T-cell (primary cell): Measurements from ENCODE around the gene SLC22A23. TPM values are rescaled to one million over a fixed set of nuclear protein-coding genes. Genes with fewer than 3 reads are reported as not detected.

Experiments used
- ATAC-seq, 4 experiments: fragments of 200-7000 bp in 3 of 4; fragments of 150-1000 bp in 1 of 4; cut with Tn5 transposase; replicated peaks in 1 of 4; 1 replicate in 3 of 4; 2 replicates in 1 of 4; pipeline ENCODE4 v1.10.0; 2021; ENCODE audit warnings: moderate library complexity in 3 of 4, mild to moderate bottlenecking in 2 of 4, moderate number of reproducible peaks in 1 of 4
- CTCF ChIA-PET, 2 donors: fragments of 300-600 bp; sonication (Branson Sonifier 250); formaldehyde crosslinking; loops; one replicate each; lab custom pipeline; 2022; ENCODE audit warnings: antibody characterized with exemption in 2 of 2; lab: Charles Lee
- POLR2A ChIA-PET, 2 donors: fragments of 300-600 bp; sonication (Branson Sonifier 250); formaldehyde crosslinking; loops; one replicate each; lab custom pipeline; 2022; ENCODE audit warnings: antibody characterized with exemption in 2 of 2; lab: Charles Lee
- DNase-seq, 35 experiments: peaks; one replicate each; pipeline versions ENCODE4 v3.0.0 to v3.0.0-alpha.2; 2013 to 2023
- H3K27ac ChIP-seq: one replicate; pipeline ENCODE4 v1.5.1; 2013; ENCODE audit warnings: low read length
- H3K27me3 ChIP-seq, 2 experiments: replicated peaks in 1 of 2; 1 replicate in 1 of 2; 2 replicates in 1 of 2; pipeline versions ENCODE4 v1.6.1 to v1.7.0; 2013; ENCODE audit warnings: low read length in 1 of 2, mixed read lengths in 1 of 2; ENCODE audit not compliant: control insufficient read depth in 2 of 2, insufficient read depth in 2 of 2; ENCODE audit errors: extremely low read depth in 1 of 2
- H3K36me3 ChIP-seq, 2 donors: 1 replicate in 1 of 2; 2 replicates in 1 of 2; pipeline versions ENCODE4 v1.6.1 to v1.7.0; 2013; ENCODE audit warnings: low read length in 1 of 2; ENCODE audit not compliant: control insufficient read depth in 2 of 2, insufficient read depth in 1 of 2; ENCODE audit errors: extremely low read depth in 1 of 2
- H3K4me1 ChIP-seq, 2 experiments: 1 replicate in 1 of 2; 2 replicates in 1 of 2; pipeline versions ENCODE4 v1.6.1 to v1.7.0; 2013; ENCODE audit warnings: low read length in 2 of 2, mixed read lengths in 1 of 2; ENCODE audit not compliant: insufficient read depth in 2 of 2, control insufficient read depth in 1 of 2; ENCODE audit errors: extremely low read depth in 1 of 2
- H3K4me3 ChIP-seq, 2 donors: 1 replicate in 1 of 2; 2 replicates in 1 of 2; pipeline versions ENCODE4 v1.5.1 to v1.7.0; 2013; ENCODE audit warnings: mild to moderate bottlenecking in 2 of 2, low read length in 1 of 2, moderate library complexity in 1 of 2; ENCODE audit not compliant: control insufficient read depth in 1 of 2; ENCODE audit errors: extremely low read depth in 1 of 2
- H3K9me3 ChIP-seq: 2 replicates; pipeline ENCODE4 v1.7.0; 2013
- H3K27ac Mint-ChIP-seq, 2 donors: one replicate each; pipeline ENCODE4 v1.8.0; 2020 to 2021; ENCODE audit warnings: mild to moderate bottlenecking in 2 of 2, mixed read lengths in 2 of 2
- H3K27me3 Mint-ChIP-seq, 2 donors: one replicate each; pipeline ENCODE4 v1.8.0; 2021 to 2022; ENCODE audit warnings: mixed read lengths in 2 of 2
- H3K36me3 Mint-ChIP-seq: one replicate; pipeline ENCODE4 v1.8.0; 2021; ENCODE audit warnings: mixed read lengths
- H3K4me1 Mint-ChIP-seq, 3 donors: one replicate each; pipeline ENCODE4 v1.8.0; 2020 to 2022; ENCODE audit warnings: mixed read lengths in 3 of 3, mild to moderate bottlenecking in 1 of 3
- H3K4me3 Mint-ChIP-seq, 3 donors: one replicate each; pipeline ENCODE4 v1.8.0; 2020 to 2022; ENCODE audit warnings: mild to moderate bottlenecking in 3 of 3, mixed read lengths in 3 of 3, moderate library complexity in 3 of 3
- H3K9me3 Mint-ChIP-seq, 3 donors: one replicate each; pipeline ENCODE4 v1.8.0; 2020 to 2022; ENCODE audit warnings: mixed read lengths in 3 of 3
- WGBS: methylation state at CpG from one replicate; pipeline ENCODE4 v1.1.5; 2013; ENCODE audit warnings: missing lambda C conversion rate; ENCODE audit not compliant: insufficient coverage; 5-methylcytosine and 5-hydroxymethylcytosine counted together
- total RNA-seq, 35 experiments: library from RNA in 6 of 35; stranded (reverse) in 6 of 35; fragments of 120-200 nt in 1 of 35; gene quantifications; one replicate each; pipeline versions ENCODE4 v1.2.1 to v1.2.4 and lab custom pipeline; 2013 to 2026

The SLC22A23 gene
- total RNA-seq, 5 donors from 2014 or later (not counting 1 experiment from before 2014, with no cell fraction given), result 6.2 to 14.8 (median 12.1) TPM

DNA sequence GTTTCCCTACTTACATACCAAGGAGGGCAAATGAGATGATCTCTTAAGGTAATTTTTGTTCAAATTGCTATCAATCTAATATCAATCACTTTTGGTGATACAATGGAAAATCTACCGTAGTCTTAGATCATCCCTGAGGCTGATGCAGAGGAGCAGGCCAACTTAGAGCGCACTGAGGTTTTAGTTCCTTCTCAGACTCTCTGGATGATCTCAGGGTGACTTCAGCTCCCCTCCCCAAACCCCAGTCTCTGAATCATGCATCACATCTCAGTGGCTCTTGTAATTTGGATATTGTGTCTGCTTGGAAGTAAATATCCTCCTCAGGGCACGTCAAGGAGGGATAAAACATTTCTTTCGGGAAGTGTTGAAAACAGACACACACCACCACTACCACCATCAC, 235.3 kb downstream of the SLC22A23 start:
- DNase-seq (no peak), ATAC-seq (no peak)
- no peak overlapping the region for H3K4me3 Mint-ChIP-seq
- peaks cover 0 to 2% of the 10 kb centered on the region in 2 experiments for H3K4me1 ChIP-seq
- POLR2A ChIA-PET, result no interaction called here
- CTCF ChIA-PET, result no interaction called here
- H3K4me3 ChIP-seq, result no peak overlapping the region
- peaks cover 41 to 45% of the 10 kb centered on the region in 2 donors for H3K27me3 Mint-ChIP-seq
- no peaks in the 10 kb centered on the region for H3K9me3 ChIP-seq
- peaks cover 0 to 7% (median 2%) of the 10 kb centered on the region in 3 donors for H3K4me1 Mint-ChIP-seq
- H3K27me3 ChIP-seq, result peaks cover 17 to 22% of the 10 kb centered on the region in 2 experiments
- H3K27ac Mint-ChIP-seq, result no peak overlapping the region
- no peaks in the 10 kb centered on the region for H3K36me3 ChIP-seq
- WGBS, result 100% methylated on average over 1 of the region's 4 CpGs
- H3K27ac ChIP-seq, result no peak overlapping the region
- H3K36me3 Mint-ChIP-seq, result no peaks in the 10 kb centered on the region
- H3K9me3 Mint-ChIP-seq, result peaks cover 0 to 8% (median 0%) of the 10 kb centered on the region in 3 donors

DNA sequence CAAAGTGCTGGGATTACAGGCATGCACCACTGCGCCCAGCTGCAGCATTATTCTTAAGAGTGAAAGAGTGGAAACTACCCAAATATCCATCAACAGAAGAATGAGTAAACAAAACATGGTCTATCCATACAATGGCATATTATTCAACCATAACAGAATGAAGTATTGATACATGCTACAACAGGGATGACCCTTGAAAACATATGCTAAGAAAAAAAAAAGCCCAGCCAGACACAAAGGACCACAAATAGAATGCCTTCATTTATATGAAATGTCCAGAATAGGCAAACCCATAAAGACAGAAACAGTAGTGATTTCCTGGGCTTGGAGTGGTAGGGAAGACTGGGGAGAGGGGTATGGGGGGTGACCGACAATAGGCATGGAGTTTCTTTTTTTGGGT, 236.5 kb downstream of the SLC22A23 start:
- Mint-ChIP-seq H3K4me3 (no peak overlapping the region), H3K9me3 (peaks cover 0 to 8% (median 0%) of the 10 kb centered on the region in 3 donors), H3K27ac (no peak overlapping the region), H3K36me3 (no peaks in the 10 kb centered on the region), H3K4me1 (no peaks in the 10 kb centered on the region), H3K27me3 (peaks cover 40 to 51% of the 10 kb centered on the region in 2 donors)
- Histone ChIP-seq H3K4me1 (no peaks in the 10 kb centered on the region), H3K9me3 (no peaks in the 10 kb centered on the region), H3K36me3 (no peaks in the 10 kb centered on the region), H3K27ac (no peak overlapping the region), H3K27me3 (peaks cover 13 to 16% of the 10 kb centered on the region in 2 experiments), H3K4me3 (no peak overlapping the region)
- ChIA-PET CTCF (no interaction called here), POLR2A (no interaction called here)
- no peak for DNase-seq
- no CpG with 5 or more reads among the region's 2 CpGs for WGBS
- no peak for ATAC-seq

Other genes starting within 250 kb of the SLC22A23 start
- 1 to 10 TPM in 2 of 5 donors, under 1 TPM in 2, not detected in 1; 0.46 to 1.2 (median 0.87) TPM for gene TUBB2B, start 229.4 kb downstream of the SLC22A23 start, total RNA-seq
- 10 to 100 TPM; 18.8 to 42.6 (median 33.6) TPM for gene PSMG4, start 198.1 kb downstream of the SLC22A23 start, total RNA-seq